Stimulated activated CD8-positive, alpha-beta memory T cell treated with anti-CD3 and anti-CD28 coated beads, Interleukin-4, amount 100 ng/mL, for 4 hours (primary cell): ENCODE data around the gene MTHFSD.

ENCODE experiments used
- DNase-seq, 2 donors: peaks; one replicate each; pipeline ENCODE4 v3.0.0-alpha.2; 2020; ENCODE audit warnings: low read depth in 2 of 2, low spot score in 1 of 2

MTHFSD gene

GRCh38 chr16:86553356-86553755, 1.7 kb downstream of the MTHFSD start:
- DNase-seq, result no peak

GRCh38 chr16:86550281-86550680, 4.8 kb downstream of the MTHFSD start:
- DNase-seq, result no peak

GRCh38 chr16:86549893-86550190, 5.2 kb downstream of the MTHFSD start:
- no peak for DNase-seq

- DNase-seq, result no peak
Observed at GRCh38 chr16:86549076-86549892, 5.8 kb downstream of the MTHFSD start.

GRCh38 chr16:86547286-86547685, 7.7 kb downstream of the MTHFSD start:
- no peak for DNase-seq

- DNase-seq, result no peak
Observed at GRCh38 chr16:86546638-86547013, 8.4 kb downstream of the MTHFSD start.

- DNase-seq, result no peak
Observed at GRCh38 chr16:86545954-86546637, 8.9 kb downstream of the MTHFSD start.

- DNase-seq, result no peak
Observed at GRCh38 chr16:86545481-86545880, 9.6 kb downstream of the MTHFSD start.

- DNase-seq, result no peak
Observed at GRCh38 chr16:86542756-86543750, 12.0 kb downstream of the MTHFSD start.

- no peak for DNase-seq
Observed at GRCh38 chr16:86541560-86541959, 13.5 kb downstream of the MTHFSD start.

GRCh38 chr16:86540894-86541293, 14.1 kb downstream of the MTHFSD start:
- DNase-seq, result no peak

GRCh38 chr16:86538196-86538780, 16.7 kb downstream of the MTHFSD start:
- DNase-seq, result no peak

GRCh38 chr16:86537486-86537885, 17.5 kb downstream of the MTHFSD start:
- no peak for DNase-seq

GRCh38 chr16:86536621-86537020, 18.4 kb downstream of the MTHFSD start:
- DNase-seq, result no peak

- no peak for DNase-seq
Observed at GRCh38 chr16:86534779-86535615, 20.0 kb downstream of the MTHFSD start.

GRCh38 chr16:86533767-86534351, 21.2 kb downstream of the MTHFSD start:
- no peak for DNase-seq

- no peak for DNase-seq
Observed at GRCh38 chr16:86533076-86533475, 22.0 kb downstream of the MTHFSD start.

- no peak for DNase-seq
Observed at GRCh38 chr16:86532526-86532815, 22.6 kb downstream of the MTHFSD start.

GRCh38 chr16:86531641-86532525, 23.2 kb downstream of the MTHFSD start:
- no peak for DNase-seq
